Measurements from ENCODE around the gene DHX40.
"Not testable (repeated sequence)": the region's sequence is repeated elsewhere in the genome, so short reads cannot be mapped to it uniquely, and the experiment has no call there.

Gene DHX40

GRCh38 chr17:59633658-59634359 lies 68.4 kb downstream of the DHX40 start:
- DNase-seq, result no peak

GRCh38 chr17:59634632-59635541 lies 69.5 kb downstream of the DHX40 start:
- DNase-seq, result no peak

GRCh38 chr17:59637611-59638310 lies 72.4 kb downstream of the DHX40 start:
- DNase-seq, result peak; percentile 91

DNA sequence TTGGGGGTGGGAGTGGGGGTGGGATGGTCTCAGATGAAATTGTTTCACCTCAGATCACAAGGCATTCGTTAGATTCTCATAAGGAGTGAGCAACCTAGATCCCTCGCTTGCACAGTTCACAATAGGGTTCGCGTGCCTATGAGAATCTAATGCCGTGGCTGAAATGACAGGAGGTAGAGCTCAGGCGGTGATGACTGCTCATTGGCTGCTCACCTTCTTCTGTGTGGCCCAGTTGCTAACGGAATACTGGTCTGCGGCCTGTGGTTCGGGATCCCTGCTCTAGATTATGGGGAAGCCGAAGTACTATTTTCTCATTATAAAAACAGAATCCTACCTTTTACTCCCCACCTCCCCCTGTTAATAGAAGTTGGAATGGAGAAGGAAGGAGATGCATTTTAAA lies 73.1 kb downstream of the DHX40 start:
- no peak for DNase-seq

DNA sequence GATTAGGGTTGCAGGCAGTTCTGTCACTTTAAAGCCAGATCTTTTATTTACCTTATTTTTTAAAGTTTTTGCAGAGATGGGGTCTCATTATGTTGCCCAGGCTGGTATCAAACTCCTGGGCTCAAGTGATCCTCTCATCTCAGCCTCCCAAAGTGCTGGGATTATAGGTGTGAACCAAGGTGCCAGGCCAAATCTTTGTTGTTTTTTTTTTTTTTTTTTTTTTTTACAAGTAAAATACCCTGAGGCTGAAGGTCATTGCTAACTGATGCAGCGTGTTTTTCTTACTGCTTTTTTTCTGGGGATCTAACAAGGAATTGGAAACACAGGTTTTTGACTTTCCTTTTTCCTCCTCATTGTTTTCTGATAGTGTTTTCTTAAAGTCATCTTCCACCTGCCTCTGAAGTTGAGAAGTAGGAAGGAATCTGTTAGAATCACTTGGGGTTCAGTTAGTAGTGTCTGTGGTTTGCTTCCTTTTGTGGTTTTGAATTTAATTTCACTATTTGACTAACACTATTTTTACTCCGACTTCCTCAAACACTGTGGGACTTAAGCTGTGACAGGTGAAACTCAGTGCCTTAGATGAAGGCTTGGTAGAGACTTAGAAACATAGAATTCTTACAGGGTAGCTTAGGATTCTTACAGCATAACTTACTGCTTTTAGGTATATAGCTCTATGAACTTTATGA lies 76.5 kb downstream of the DHX40 start:
- peak; percentile 70 for DNase-seq

- no peak for DNase-seq
Measured at GRCh38 chr17:59642565-59642964, 77.2 kb downstream of the DHX40 start.

- peak; percentile 35 for DNase-seq
Measured at GRCh38 chr17:59643159-59644140, 78.0 kb downstream of the DHX40 start.

GRCh38 chr17:59647288-59647687 lies 81.9 kb downstream of the DHX40 start:
- no peak for DNase-seq

- DNase-seq, result no peak
Measured at GRCh38 chr17:59649886-59650285, 84.5 kb downstream of the DHX40 start.

DNA sequence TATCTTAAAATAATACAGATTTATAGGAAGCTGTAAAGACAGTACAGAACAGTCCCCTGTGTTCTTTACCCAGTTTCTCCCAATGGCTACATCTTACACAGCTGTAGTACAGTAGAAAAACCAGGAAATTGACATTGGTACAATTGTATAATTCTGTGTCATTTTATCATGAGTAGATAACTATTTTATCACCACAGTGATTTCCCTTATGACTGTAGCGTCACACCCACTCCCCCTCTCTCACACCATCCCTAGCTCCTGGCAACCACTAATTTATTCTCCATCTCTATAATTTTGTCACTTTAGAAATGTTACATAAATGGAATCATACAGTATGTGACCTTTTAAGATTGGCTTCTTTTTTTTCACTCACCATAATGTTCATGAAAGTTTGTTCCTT lies 85.2 kb downstream of the DHX40 start:
- no peak for DNase-seq

- no peak for DNase-seq
Measured at GRCh38 chr17:59651346-59651745, 85.9 kb downstream of the DHX40 start.

- no peak for DNase-seq
Measured at GRCh38 chr17:59652119-59652518, 86.7 kb downstream of the DHX40 start.

DNA sequence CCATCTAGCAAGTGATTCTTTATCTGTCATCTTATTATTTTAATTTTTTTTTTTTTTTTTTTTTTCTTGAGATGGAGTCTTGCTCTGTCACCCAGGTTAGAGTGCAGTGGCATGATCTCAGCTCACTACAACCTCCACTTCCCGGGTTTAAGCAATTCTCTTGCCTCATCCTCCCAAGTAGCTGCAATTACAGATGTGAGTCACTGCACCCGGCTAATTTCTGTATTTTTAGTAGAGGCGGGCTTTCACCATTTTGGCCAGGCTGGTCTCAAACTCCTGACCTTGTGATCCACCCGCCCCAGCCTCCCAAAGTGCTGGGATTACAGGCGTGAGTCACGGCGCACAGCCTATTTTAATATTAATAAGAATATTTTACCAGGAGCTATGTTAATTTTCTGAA lies 91.2 kb downstream of the DHX40 start:
- not testable (repeated sequence) for DNase-seq
